Progenitor cell of endocrine pancreas (in vitro differentiated cells): ENCODE results near the gene DHX16. TPM values are rescaled to one million over a fixed set of nuclear protein-coding genes. Genes with fewer than 3 reads are reported as not detected.

ENCODE experiments used
- DNase-seq: peaks from one replicate; pipeline ENCODE4 v3.0.0; 2021; ENCODE audit warnings: low spot score; ENCODE audit not compliant: unreplicated experiment
- H3K27ac Mint-ChIP-seq: 2 replicates; pipeline ENCODE4 v1.8.0; 2021; ENCODE audit warnings: mild to moderate bottlenecking, moderate library complexity, mixed read lengths
- H3K27me3 Mint-ChIP-seq: 2 replicates; pipeline ENCODE4 v1.8.0; 2021; ENCODE audit warnings: mixed read lengths
- H3K36me3 Mint-ChIP-seq: 2 replicates; pipeline ENCODE4 v1.8.0; 2022; ENCODE audit warnings: mixed read lengths; ENCODE audit not compliant: insufficient read depth
- H3K4me1 Mint-ChIP-seq: 2 replicates; pipeline ENCODE4 v1.8.0; 2021; ENCODE audit warnings: low read depth, mixed read lengths
- H3K4me3 Mint-ChIP-seq: 2 replicates; pipeline ENCODE4 v1.8.0; 2021; ENCODE audit warnings: low read depth, mild to moderate bottlenecking, moderate library complexity, mixed read lengths
- H3K9me3 Mint-ChIP-seq: 2 replicates; pipeline ENCODE4 v1.8.0; 2021; ENCODE audit warnings: low read depth, mixed read lengths
- CTCF ChIP-seq: fragments of 200-600 bp; sonication (generic); IDR thresholded peaks from one replicate; pipeline ENCODE4 v1.5.0; 2021; ENCODE audit warnings: antibody characterized with exemption, mild to moderate bottlenecking; ENCODE audit not compliant: unreplicated experiment
- total RNA-seq: library from RNA; stranded (reverse); gene quantifications from 2 replicates; pipeline ENCODE4 v1.2.1, GENCODE V29; 2021

DHX16 gene
- total RNA-seq, 1 donor from 2014 or later: 31.0 TPM

- TF ChIP-seq CTCF: no peak
- Mint-ChIP-seq H3K27ac (no peak overlapping the region), H3K27me3 (no peaks in the 10 kb centered on the region), H3K9me3 (no peaks in the 10 kb centered on the region), H3K4me3 (no peak overlapping the region), H3K4me1 (no peaks in the 10 kb centered on the region), H3K36me3 (peaks cover 32% of the 10 kb centered on the region)
- no peak for DNase-seq
These were observed 31.0 kb upstream of the DHX16 start for GRCh38 chr6:30703821-30704220.

DNA sequence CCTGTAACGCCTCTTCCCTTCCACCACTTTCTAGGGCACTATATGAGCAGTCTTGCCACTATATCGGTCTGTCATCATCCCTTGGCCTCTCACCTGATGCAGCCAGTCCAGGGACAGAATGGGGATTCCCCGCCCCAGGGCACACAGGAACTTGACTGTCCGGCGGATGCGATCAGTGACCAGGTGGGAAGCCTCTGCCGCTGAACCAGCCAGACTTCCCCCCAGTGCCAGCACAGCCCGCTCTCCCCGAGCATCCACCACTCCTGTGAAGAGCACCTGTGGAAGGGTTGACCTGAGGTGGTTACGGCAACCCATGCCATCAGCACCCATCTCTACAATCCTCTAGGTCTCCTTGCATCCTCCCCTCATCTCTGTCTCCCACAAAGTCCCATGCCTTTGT, 30.2 kb upstream of the DHX16 start:
- H3K4me3 Mint-ChIP-seq: no peak overlapping the region
- H3K27me3 Mint-ChIP-seq: no peaks in the 10 kb centered on the region
- H3K27ac Mint-ChIP-seq: no peak overlapping the region
- no peaks in the 10 kb centered on the region for H3K4me1 Mint-ChIP-seq
- H3K9me3 Mint-ChIP-seq: no peaks in the 10 kb centered on the region
- no peak for DNase-seq
- TF ChIP-seq CTCF: no peak
- H3K36me3 Mint-ChIP-seq: peaks cover 31% of the 10 kb centered on the region

DNA sequence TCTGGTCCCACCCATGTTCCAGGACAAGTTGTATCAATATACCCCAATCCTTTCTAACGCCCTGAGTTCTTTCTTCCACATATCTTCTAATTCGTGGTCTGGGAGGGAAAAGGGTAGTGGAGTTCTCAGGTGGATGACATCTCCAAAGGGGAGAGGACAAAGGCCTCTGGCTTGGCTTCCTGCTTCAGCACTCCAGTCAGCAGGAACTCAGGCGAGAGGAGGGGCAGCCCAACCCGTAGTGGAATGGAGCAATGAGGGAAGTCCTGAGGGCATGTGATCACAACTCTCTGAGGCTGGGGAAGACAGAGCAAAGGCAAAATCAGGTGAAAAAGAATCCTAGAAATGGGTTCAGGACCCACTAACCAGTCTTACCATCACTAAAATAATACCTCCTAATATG, 27.5 kb upstream of the DHX16 start:
- H3K27me3 Mint-ChIP-seq: no peaks in the 10 kb centered on the region
- no peak overlapping the region for H3K27ac Mint-ChIP-seq
- TF ChIP-seq CTCF: no peak
- H3K9me3 Mint-ChIP-seq: no peaks in the 10 kb centered on the region
- peaks cover 22% of the 10 kb centered on the region for H3K36me3 Mint-ChIP-seq
- no peak for DNase-seq
- H3K4me3 Mint-ChIP-seq: no peak overlapping the region
- H3K4me1 Mint-ChIP-seq: peaks cover under 1% of the 10 kb centered on the region

GRCh38 chr6:30696432-30696831, 23.6 kb upstream of the DHX16 start:
- no peak for DNase-seq
- Mint-ChIP-seq H3K27ac (no peak overlapping the region), H3K27me3 (no peaks in the 10 kb centered on the region), H3K9me3 (no peaks in the 10 kb centered on the region), H3K36me3 (peaks cover 5% of the 10 kb centered on the region), H3K4me1 (peaks cover 8% of the 10 kb centered on the region), H3K4me3 (no peak overlapping the region)
- TF ChIP-seq CTCF: no peak

GRCh38 chr6:30691208-30691847, 18.5 kb upstream of the DHX16 start:
- Mint-ChIP-seq H3K4me1 (peaks cover 31% of the 10 kb centered on the region), H3K36me3 (no peaks in the 10 kb centered on the region), H3K27ac (peak overlapping the region; percentile 79), H3K4me3 (peak overlapping the region; percentile 92), H3K27me3 (no peaks in the 10 kb centered on the region), H3K9me3 (no peaks in the 10 kb centered on the region)
- no peak for TF ChIP-seq CTCF
- DNase-seq: no peak
